Measurements from ENCODE around the gene GIN1.
A peak's percentile ranks its signal among the peaks of the same experiment; 100 is the strongest.
"Not testable (repeated sequence)": the region's sequence is repeated elsewhere in the genome, so short reads cannot be mapped to it uniquely, and the experiment has no call there.

GIN1 gene

GRCh38 chr5:103119765-103120606 is at the start of gene GIN1, which contains the start of gene PPIP5K2:
TSS of gene GIN1 (minus strand) at chr5:103120138. CDS start at chr5:103108707, 11,431 bp downstream.
TSS of gene PPIP5K2 (plus strand) at chr5:103120301. CDS start at chr5:103129590, 9,289 bp downstream.
- Histone ChIP-seq H3K9me3 (ENCODE audit: control insufficient read depth in 2 of 2, low read length in 2 of 2) (no peaks in the 10 kb centered on the region), H3K9ac (ENCODE audit: low read length in 2 of 2) (peak within 1 kb of the TSS; percentile 84 to 98), H3K4me1 (ENCODE audit: control insufficient read depth, insufficient read depth, low read length) (peaks cover 7% of the 10 kb centered on the region), H3K4me3 (ENCODE audit: low read length in 2 of 2) (peak within 1 kb of the TSS; percentile 97 to 98), H3K36me3 (ENCODE audit: control insufficient read depth in 2 of 2, insufficient read depth in 2 of 2, low read length in 2 of 2) (no peaks in the 10 kb centered on the region), H3K27me3 (ENCODE audit: control insufficient read depth in 1 of 2, insufficient read depth in 2 of 2, low read length in 2 of 2) (no peaks in the 10 kb centered on the region), H3K27ac (ENCODE audit: low read length) (peak within 1 kb of the TSS; percentile 91)

- Histone ChIP-seq H3K27ac (ENCODE audit: low read length) (no peak overlapping the region), H3K27me3 (ENCODE audit: control insufficient read depth in 1 of 2, insufficient read depth in 2 of 2, low read length in 2 of 2) (no peaks in the 10 kb centered on the region), H3K4me3 (ENCODE audit: low read length in 2 of 2) (no peak overlapping the region), H3K36me3 (ENCODE audit: control insufficient read depth in 2 of 2, insufficient read depth in 2 of 2, low read length in 2 of 2) (peaks cover 9 to 15% of the 10 kb centered on the region in 2 donors), H3K9ac (ENCODE audit: low read length in 2 of 2) (no peak overlapping the region), H3K4me1 (ENCODE audit: control insufficient read depth, insufficient read depth, low read length) (no peaks in the 10 kb centered on the region), H3K9me3 (ENCODE audit: control insufficient read depth in 2 of 2, low read length in 2 of 2) (no peaks in the 10 kb centered on the region)
Observed at GRCh38 chr5:103166706-103167105, 46.8 kb upstream of the GIN1 start.

- no peaks in the 10 kb centered on the region for H3K9me3 ChIP-seq (ENCODE audit: control insufficient read depth in 2 of 2, low read length in 2 of 2)
- H3K4me1 ChIP-seq (ENCODE audit: control insufficient read depth, insufficient read depth, low read length), result no peaks in the 10 kb centered on the region
- H3K9ac ChIP-seq (ENCODE audit: low read length in 2 of 2), result no peak overlapping the region
- H3K4me3 ChIP-seq (ENCODE audit: low read length in 2 of 2), result no peak overlapping the region
- H3K27ac ChIP-seq (ENCODE audit: low read length), result no peak overlapping the region
- peaks cover 0 to 6% of the 10 kb centered on the region in 2 donors for H3K36me3 ChIP-seq (ENCODE audit: control insufficient read depth in 2 of 2, insufficient read depth in 2 of 2, low read length in 2 of 2)
- no peaks in the 10 kb centered on the region for H3K27me3 ChIP-seq (ENCODE audit: control insufficient read depth in 1 of 2, insufficient read depth in 2 of 2, low read length in 2 of 2)
Observed at GRCh38 chr5:103151156-103151555, 31.2 kb upstream of the GIN1 start.

DNA sequence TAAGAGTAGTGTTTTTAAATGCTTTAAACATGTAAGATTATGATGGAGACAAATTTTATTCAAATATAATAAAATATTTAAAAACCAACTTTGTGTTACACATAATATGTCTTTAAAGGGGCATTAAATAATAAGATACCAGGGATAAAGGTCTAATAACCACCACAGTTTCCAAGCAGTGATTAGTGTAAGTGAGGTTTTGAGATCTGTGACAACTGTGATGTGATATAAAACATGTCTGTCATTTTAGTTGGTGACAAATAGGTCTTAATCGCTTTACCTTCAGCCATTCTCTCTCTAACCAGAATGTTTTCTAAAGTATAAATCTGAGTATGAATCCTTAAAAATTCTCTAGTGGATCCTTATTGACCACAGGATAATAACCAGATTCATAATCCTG is 28.3 kb upstream of the GIN1 start:
- no peaks in the 10 kb centered on the region for H3K9me3 ChIP-seq (ENCODE audit: control insufficient read depth in 2 of 2, low read length in 2 of 2)
- H3K36me3 ChIP-seq (ENCODE audit: control insufficient read depth in 2 of 2, insufficient read depth in 2 of 2, low read length in 2 of 2), result peaks cover 0 to 6% of the 10 kb centered on the region in 2 donors
- H3K4me1 ChIP-seq (ENCODE audit: control insufficient read depth, insufficient read depth, low read length), result no peaks in the 10 kb centered on the region
- H3K27me3 ChIP-seq (ENCODE audit: control insufficient read depth in 1 of 2, insufficient read depth in 2 of 2, low read length in 2 of 2), result no peaks in the 10 kb centered on the region
- no peak overlapping the region for H3K9ac ChIP-seq (ENCODE audit: low read length in 2 of 2)
- no peak overlapping the region for H3K27ac ChIP-seq (ENCODE audit: low read length)
- no peak overlapping the region for H3K4me3 ChIP-seq (ENCODE audit: low read length in 2 of 2)

- H3K36me3 ChIP-seq (ENCODE audit: control insufficient read depth in 2 of 2, insufficient read depth in 2 of 2, low read length in 2 of 2), result peaks cover 0 to 3% of the 10 kb centered on the region in 2 donors
- no peaks in the 10 kb centered on the region for H3K27me3 ChIP-seq (ENCODE audit: control insufficient read depth in 1 of 2, insufficient read depth in 2 of 2, low read length in 2 of 2)
- H3K27ac ChIP-seq (ENCODE audit: low read length), result no peak overlapping the region
- H3K4me3 ChIP-seq (ENCODE audit: low read length in 2 of 2), result no peak overlapping the region
- no peaks in the 10 kb centered on the region for H3K9me3 ChIP-seq (ENCODE audit: control insufficient read depth in 2 of 2, low read length in 2 of 2)
- H3K4me1 ChIP-seq (ENCODE audit: control insufficient read depth, insufficient read depth, low read length), result no peaks in the 10 kb centered on the region
- H3K9ac ChIP-seq (ENCODE audit: low read length in 2 of 2), result no peak overlapping the region
Observed at GRCh38 chr5:103145196-103145595, 25.3 kb upstream of the GIN1 start.

DNA sequence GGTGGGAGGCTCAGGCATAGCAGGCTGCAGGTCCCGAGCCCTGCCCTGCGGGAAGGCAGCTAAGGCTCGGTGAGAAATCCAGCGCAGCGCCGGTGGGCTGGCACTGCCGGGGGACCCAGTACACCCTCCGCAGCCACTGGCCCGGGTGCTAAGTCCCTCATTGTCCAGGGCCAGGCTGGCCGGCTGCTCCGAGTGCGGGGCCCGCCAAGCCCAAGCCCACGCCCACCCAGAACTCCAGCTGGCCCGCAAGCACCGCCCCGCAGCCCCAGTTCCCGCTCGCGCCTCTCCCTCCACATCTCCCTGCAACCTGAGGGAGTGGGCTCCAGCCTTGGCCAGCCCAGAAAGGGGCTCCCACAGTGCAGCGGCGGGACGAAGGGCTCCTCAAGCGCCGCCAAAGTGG is 22.2 kb upstream of the GIN1 start:
- not testable (repeated sequence) for H3K27ac ChIP-seq (ENCODE audit: low read length); H3K36me3 ChIP-seq (ENCODE audit: control insufficient read depth in 2 of 2, insufficient read depth in 2 of 2, low read length in 2 of 2); H3K4me3 ChIP-seq (ENCODE audit: low read length in 2 of 2); H3K27me3 ChIP-seq (ENCODE audit: control insufficient read depth in 1 of 2, insufficient read depth in 2 of 2, low read length in 2 of 2); H3K9me3 ChIP-seq (ENCODE audit: control insufficient read depth in 2 of 2, low read length in 2 of 2); H3K9ac ChIP-seq (ENCODE audit: low read length in 2 of 2); H3K4me1 ChIP-seq (ENCODE audit: control insufficient read depth, insufficient read depth, low read length)

DNA sequence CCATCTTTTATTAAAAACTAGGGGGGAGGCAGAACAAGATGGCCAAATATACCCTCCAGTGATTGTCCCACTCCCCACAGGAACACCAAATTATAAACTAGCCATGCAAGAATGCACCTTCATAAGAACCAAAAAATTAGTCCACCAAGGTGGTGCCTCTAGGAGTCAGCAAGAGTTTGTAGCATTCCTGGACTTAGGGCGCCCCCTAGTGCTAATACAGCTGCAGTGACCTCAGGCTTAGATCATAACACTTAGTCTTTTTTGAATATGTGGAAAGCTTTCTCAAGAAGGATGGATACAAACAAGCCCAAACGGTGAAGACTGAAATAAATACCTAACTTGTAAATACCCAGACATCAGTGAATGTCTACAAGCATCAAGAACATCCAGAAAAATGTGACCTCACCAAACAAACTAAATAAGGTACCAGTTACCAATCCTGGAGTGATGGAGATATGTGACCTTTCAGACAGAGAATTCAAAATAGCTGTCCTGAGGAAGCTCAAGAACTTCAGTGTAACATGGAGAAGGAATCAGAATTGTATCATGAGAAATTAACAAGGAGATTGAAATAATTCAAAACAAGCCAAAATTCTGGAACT is 19.4 kb upstream of the GIN1 start:
- no peak overlapping the region for H3K27ac ChIP-seq (ENCODE audit: low read length)

GRCh38 chr5:103138202-103138690 is 18.3 kb upstream of the GIN1 start:
- Histone ChIP-seq H3K9me3 (ENCODE audit: control insufficient read depth in 2 of 2, low read length in 2 of 2) (no peaks in the 10 kb centered on the region), H3K9ac (ENCODE audit: low read length in 2 of 2) (no peak overlapping the region), H3K36me3 (ENCODE audit: control insufficient read depth in 2 of 2, insufficient read depth in 2 of 2, low read length in 2 of 2) (peaks cover 0 to 11% of the 10 kb centered on the region in 2 donors), H3K4me1 (ENCODE audit: control insufficient read depth, insufficient read depth, low read length) (no peaks in the 10 kb centered on the region), H3K27ac (ENCODE audit: low read length) (no peak overlapping the region), H3K27me3 (ENCODE audit: control insufficient read depth in 1 of 2, insufficient read depth in 2 of 2, low read length in 2 of 2) (no peaks in the 10 kb centered on the region), H3K4me3 (ENCODE audit: low read length in 2 of 2) (no peak overlapping the region)

More for the DNA sequence above, 19.4 kb upstream of the GIN1 start:
- H3K27me3 ChIP-seq (ENCODE audit: control insufficient read depth in 1 of 2, insufficient read depth in 2 of 2, low read length in 2 of 2), result no peaks in the 10 kb centered on the region
- H3K4me1 ChIP-seq (ENCODE audit: control insufficient read depth, insufficient read depth, low read length), result no peaks in the 10 kb centered on the region
- no peaks in the 10 kb centered on the region for H3K9me3 ChIP-seq (ENCODE audit: control insufficient read depth in 2 of 2, low read length in 2 of 2)
- H3K36me3 ChIP-seq (ENCODE audit: control insufficient read depth in 2 of 2, insufficient read depth in 2 of 2, low read length in 2 of 2), result peaks cover 0 to 11% of the 10 kb centered on the region in 2 donors
- no peak overlapping the region for H3K9ac ChIP-seq (ENCODE audit: low read length in 2 of 2)
- no peak overlapping the region for H3K4me3 ChIP-seq (ENCODE audit: low read length in 2 of 2)

DNA sequence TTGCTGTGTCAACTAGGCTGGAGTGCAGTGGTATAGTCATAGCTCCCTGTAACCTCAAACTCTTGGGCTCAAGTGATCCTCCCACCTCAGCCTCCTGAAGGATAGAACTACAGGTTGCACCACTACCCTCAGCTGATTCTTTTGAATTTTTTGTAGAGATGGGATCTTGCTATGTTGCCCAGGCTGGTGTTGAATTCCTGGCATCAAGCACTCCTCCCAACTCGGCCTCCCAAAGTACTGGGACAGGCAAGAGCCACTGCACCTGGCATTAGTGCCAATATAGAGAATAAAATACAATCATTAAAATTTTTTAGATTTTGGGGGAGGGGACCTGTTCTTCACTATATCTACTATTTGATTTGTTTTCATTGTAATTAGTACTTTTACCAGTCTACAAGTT is 15.5 kb upstream of the GIN1 start:
- H3K36me3 ChIP-seq (ENCODE audit: control insufficient read depth in 2 of 2, insufficient read depth in 2 of 2, low read length in 2 of 2), result peaks cover 0 to 9% of the 10 kb centered on the region in 2 donors
- H3K9ac ChIP-seq (ENCODE audit: low read length in 2 of 2), result no peak overlapping the region
- H3K27ac ChIP-seq (ENCODE audit: low read length), result no peak overlapping the region
- no peak overlapping the region for H3K4me3 ChIP-seq (ENCODE audit: low read length in 2 of 2)
- no peaks in the 10 kb centered on the region for H3K9me3 ChIP-seq (ENCODE audit: control insufficient read depth in 2 of 2, low read length in 2 of 2)
- no peaks in the 10 kb centered on the region for H3K27me3 ChIP-seq (ENCODE audit: control insufficient read depth in 1 of 2, insufficient read depth in 2 of 2, low read length in 2 of 2)
- H3K4me1 ChIP-seq (ENCODE audit: control insufficient read depth, insufficient read depth, low read length), result no peaks in the 10 kb centered on the region

- H3K27me3 ChIP-seq (ENCODE audit: control insufficient read depth in 1 of 2, insufficient read depth in 2 of 2, low read length in 2 of 2), result no peaks in the 10 kb centered on the region
- H3K4me1 ChIP-seq (ENCODE audit: control insufficient read depth, insufficient read depth, low read length), result no peaks in the 10 kb centered on the region
- H3K9me3 ChIP-seq (ENCODE audit: control insufficient read depth in 2 of 2, low read length in 2 of 2), result no peaks in the 10 kb centered on the region
- H3K36me3 ChIP-seq (ENCODE audit: control insufficient read depth in 2 of 2, insufficient read depth in 2 of 2, low read length in 2 of 2), result peaks cover 0 to 4% of the 10 kb centered on the region in 2 donors
- no peak overlapping the region for H3K4me3 ChIP-seq (ENCODE audit: low read length in 2 of 2)
- no peak overlapping the region for H3K9ac ChIP-seq (ENCODE audit: low read length in 2 of 2)
- no peak overlapping the region for H3K27ac ChIP-seq (ENCODE audit: low read length)
Observed at GRCh38 chr5:103133231-103133630, 13.3 kb upstream of the GIN1 start.

DNA sequence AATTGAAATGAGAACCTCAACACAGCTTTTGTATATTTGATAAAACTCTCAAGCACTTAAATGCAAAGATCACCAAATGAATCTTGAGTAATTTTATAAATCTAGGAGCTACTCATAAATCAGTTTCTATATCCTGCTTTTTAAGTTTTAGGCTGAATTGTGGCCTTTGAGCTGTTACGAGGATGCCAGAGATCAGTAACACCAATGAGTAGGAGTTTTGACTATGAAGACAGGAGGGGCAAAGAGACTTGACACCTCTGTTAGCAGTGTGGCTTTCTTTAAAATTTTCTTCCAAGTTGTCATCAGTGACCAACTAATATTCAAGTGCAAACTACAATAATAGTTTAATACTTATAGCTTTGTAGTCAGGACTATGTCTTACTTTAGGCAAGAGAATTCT is 12.7 kb upstream of the GIN1 start:
- no peaks in the 10 kb centered on the region for H3K27me3 ChIP-seq (ENCODE audit: control insufficient read depth in 1 of 2, insufficient read depth in 2 of 2, low read length in 2 of 2)
- no peaks in the 10 kb centered on the region for H3K9me3 ChIP-seq (ENCODE audit: control insufficient read depth in 2 of 2, low read length in 2 of 2)
- H3K4me1 ChIP-seq (ENCODE audit: control insufficient read depth, insufficient read depth, low read length), result no peaks in the 10 kb centered on the region
- peaks cover 0 to 4% of the 10 kb centered on the region in 2 donors for H3K36me3 ChIP-seq (ENCODE audit: control insufficient read depth in 2 of 2, insufficient read depth in 2 of 2, low read length in 2 of 2)
- no peak overlapping the region for H3K9ac ChIP-seq (ENCODE audit: low read length in 2 of 2)
- H3K4me3 ChIP-seq (ENCODE audit: low read length in 2 of 2), result no peak overlapping the region
- H3K27ac ChIP-seq (ENCODE audit: low read length), result no peak overlapping the region
